Uterus (tissue), 2 donors: ENCODE data around the gene CDT1.

Experiments
- CTCF ChIP-seq, 4 experiments: fragments of 200-600 bp in 2 of 4; fragments of 450-650 bp in 2 of 4; sonication (generic) in 2 of 4; IDR thresholded peaks; one replicate each; pipeline ENCODE4 v1.5.1; 2016 to 2019; ENCODE audit warnings: antibody characterized with exemption in 4 of 4, mild to moderate bottlenecking in 2 of 4, moderate library complexity in 1 of 4
- POLR2A ChIP-seq, 2 donors: fragments of 450-650 bp; IDR thresholded peaks; one replicate each; pipeline ENCODE4 v1.6.1; 2016; ENCODE audit warnings: antibody characterized with exemption in 2 of 2, mild to moderate bottlenecking in 1 of 2, moderate library complexity in 1 of 2

- no peak for TF ChIP-seq CTCF (IDR thresholded peaks at IDR 0.05)
- TF ChIP-seq POLR2A (IDR thresholded peaks at IDR 0.05): no peak
Observed at GRCh38 chr16:88762258-88762870, 41.2 kb upstream of the CDT1 start.
